NT2/D1 (cell line): ENCODE results near the gene TACR2.

Source experiments
- DNase-seq: peaks from one replicate; pipeline ENCODE4 v3.0.0-alpha.2; 2011; ENCODE audit warnings: low read depth, low spot score
- H3K27me3 ChIP-seq: 2 replicates; pipeline ENCODE4 v1.6.0; 2011; ENCODE audit warnings: mild to moderate bottlenecking; ENCODE audit not compliant: insufficient read length, insufficient read depth
- H3K36me3 ChIP-seq: 2 replicates; pipeline ENCODE4 v1.6.1; 2011; ENCODE audit warnings: mild to moderate bottlenecking, low read length, mixed read lengths; ENCODE audit not compliant: insufficient read depth, insufficient read length
- H3K4me1 ChIP-seq: 2 replicates; pipeline ENCODE4 v1.5.1; 2011; ENCODE audit not compliant: insufficient read depth, insufficient read length
- H3K4me3 ChIP-seq: 2 replicates; pipeline ENCODE4 v1.5.1; 2011; ENCODE audit warnings: low read depth; ENCODE audit not compliant: insufficient read length
- H3K9ac ChIP-seq: 2 replicates; pipeline ENCODE4 v1.6.0; 2011; ENCODE audit warnings: low read depth; ENCODE audit not compliant: insufficient read length
- H3K9me3 ChIP-seq: 2 replicates; pipeline ENCODE4 v1.5.1; 2011; ENCODE audit warnings: mild to moderate bottlenecking, low read length; ENCODE audit not compliant: insufficient read depth
- SUZ12 ChIP-seq: IDR thresholded peaks from 2 replicates; pipeline ENCODE4 v1.6.1; 2011; ENCODE audit not compliant: insufficient read length, insufficient read depth; ENCODE audit errors: extremely low read depth
- YY1 ChIP-seq: IDR thresholded peaks from 2 replicates; pipeline ENCODE4 v1.6.1; 2011; ENCODE audit not compliant: insufficient read length, insufficient read depth
- ZNF274 ChIP-seq: IDR thresholded peaks from 2 replicates; pipeline ENCODE4 v1.6.1; 2011; ENCODE audit warnings: mild to moderate bottlenecking, low read depth, low read length

Gene TACR2

DNA sequence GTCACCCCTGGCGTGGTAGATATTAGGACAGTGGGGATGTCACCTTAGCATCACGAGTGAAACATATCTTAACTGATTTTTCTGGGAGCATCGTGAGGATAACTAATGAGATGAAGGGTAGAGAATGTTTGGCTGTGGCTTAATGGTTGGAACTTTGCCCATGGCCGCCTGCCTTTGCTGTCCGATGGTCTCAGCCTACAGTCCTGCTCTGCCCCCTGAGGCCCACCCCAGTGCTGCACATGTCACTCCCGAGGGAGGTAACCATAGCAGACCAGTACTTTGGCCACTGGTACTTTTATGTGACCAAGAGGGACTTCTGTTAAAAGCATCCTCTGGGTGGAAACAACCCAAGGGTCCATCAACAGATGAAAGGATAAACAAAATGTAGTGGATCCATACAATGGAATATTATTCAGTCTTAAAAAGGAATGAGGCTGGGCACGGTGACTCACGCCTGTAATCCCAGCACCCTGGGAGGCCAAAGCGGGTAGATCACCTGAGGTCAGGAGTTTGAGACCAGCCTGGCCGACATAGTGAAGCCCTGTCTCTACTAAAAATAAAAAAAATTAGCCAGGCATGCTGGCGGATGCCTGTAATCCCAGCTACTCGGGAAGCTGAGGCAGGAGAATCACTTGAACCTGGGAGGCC lies 58.4 kb downstream of the TACR2 start:
- TF ChIP-seq ZNF274 (no peak), SUZ12 (no peak), YY1 (no peak)
- peaks cover 6% of the 10 kb centered on the region for H3K4me1 ChIP-seq
- H3K9ac ChIP-seq = no peak overlapping the region
- H3K36me3 ChIP-seq = peaks cover 42% of the 10 kb centered on the region
- no peak for DNase-seq
- no peak overlapping the region for H3K4me3 ChIP-seq
- H3K9me3 ChIP-seq = no peaks in the 10 kb centered on the region
- H3K27me3 ChIP-seq = no peaks in the 10 kb centered on the region

DNA sequence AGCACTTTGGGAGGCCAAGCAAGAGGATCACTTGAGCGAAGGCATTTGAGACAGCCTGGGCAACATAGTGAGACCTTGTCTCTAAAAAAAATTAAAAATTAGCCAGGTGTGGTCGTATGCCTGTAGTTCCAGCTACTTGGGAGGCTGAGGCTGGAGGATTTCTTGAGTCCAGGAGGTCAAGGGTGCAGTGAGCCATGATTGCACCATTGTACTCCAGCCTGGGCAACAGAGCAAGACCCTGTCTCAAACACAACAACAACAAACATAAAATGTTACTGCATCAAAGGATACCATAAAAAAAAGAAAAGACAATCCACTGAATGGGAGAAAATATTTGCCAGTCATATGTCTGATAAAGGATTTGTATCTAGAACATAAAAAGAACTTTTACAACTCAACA lies 60.5 kb downstream of the TACR2 start:
- no peak overlapping the region for H3K9ac ChIP-seq
- no peak for DNase-seq
- no peak overlapping the region for H3K4me3 ChIP-seq
- peaks cover 29% of the 10 kb centered on the region for H3K36me3 ChIP-seq
- TF ChIP-seq SUZ12 = no peak
- no peak for TF ChIP-seq YY1
- TF ChIP-seq ZNF274 = no peak
- no peaks in the 10 kb centered on the region for H3K9me3 ChIP-seq
- peaks cover 4% of the 10 kb centered on the region for H3K4me1 ChIP-seq
- H3K27me3 ChIP-seq = no peaks in the 10 kb centered on the region

DNA sequence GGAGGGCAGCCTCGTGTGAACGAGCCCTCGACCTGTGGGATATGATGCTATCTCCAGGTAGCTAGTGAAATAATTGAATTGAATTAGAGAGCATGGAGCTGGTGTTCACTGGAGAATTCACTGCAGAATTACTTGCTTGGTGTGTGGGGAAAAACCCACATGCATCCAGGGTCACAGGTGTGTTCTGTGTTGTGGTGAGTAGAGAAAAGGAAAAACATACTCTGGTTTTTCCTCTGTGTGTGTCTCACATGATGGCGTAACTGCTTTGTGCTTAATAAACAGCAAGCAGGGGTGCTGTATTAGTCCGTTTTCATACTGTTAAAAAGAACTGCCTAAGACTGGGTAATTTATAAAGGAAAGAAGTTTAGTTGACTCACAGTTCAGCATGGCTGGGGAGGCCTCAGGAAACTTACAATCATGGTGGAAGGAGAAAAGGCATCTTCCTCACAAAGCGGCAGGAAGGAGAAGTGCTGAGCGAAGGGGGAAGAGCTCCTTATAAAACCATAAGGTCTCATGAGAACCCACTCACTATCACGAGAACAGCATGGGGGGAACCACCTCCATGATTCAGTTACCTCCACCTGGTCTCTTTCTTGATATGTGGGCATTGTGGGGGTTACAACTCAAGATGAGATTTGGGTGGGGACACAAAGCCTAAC lies 62.6 kb downstream of the TACR2 start:
- Histone ChIP-seq H3K27me3 (no peaks in the 10 kb centered on the region), H3K4me1 (no peaks in the 10 kb centered on the region), H3K36me3 (peaks cover 20% of the 10 kb centered on the region), H3K9ac (no peak overlapping the region), H3K9me3 (no peaks in the 10 kb centered on the region), H3K4me3 (no peak overlapping the region)
- DNase-seq = no peak
- TF ChIP-seq ZNF274 (no peak), SUZ12 (no peak), YY1 (no peak)
